Measurements from ENCODE around the gene AOAH. TPM values are rescaled to one million over a fixed set of nuclear protein-coding genes. Genes with fewer than 3 reads are reported as not detected.

The AOAH gene
- total and polyA plus RNA-seq, 2 of the 13 experiments (the other 11 are each of a cell fraction or from before 2014, with no cell fraction given) = not detected

GRCh38 chr7:36594445-36594844 is 129.8 kb downstream of the AOAH start (continued):
- TF ChIP-seq KAT7 (CRISPR knock-in tag; IDR thresholded peaks at IDR 0.05; ENCODE audit: borderline replicate concordance) (no peak), MTERF4 (CRISPR knock-in tag; IDR thresholded peaks at IDR 0.05) (no peak), SOX6 (IDR thresholded peaks at IDR 0.05) (no peak), SOX6 (CRISPR knock-in tag; IDR thresholded peaks at IDR 0.05) (no peak), ZNF576 (CRISPR knock-in tag; IDR thresholded peaks at IDR 0.05) (no peak), GATAD1 (CRISPR knock-in tag; IDR thresholded peaks at IDR 0.05) (no peak)

GRCh38 chr7:36591636-36592035 is 132.7 kb downstream of the AOAH start:
- TF ChIP-seq ZBTB4 (CRISPR knock-in tag; IDR thresholded peaks at IDR 0.05; ENCODE audit: borderline replicate concordance) (no peak), RORA (CRISPR knock-in tag; IDR thresholded peaks at IDR 0.05) (no peak), CENPBD1 (CRISPR knock-in tag; IDR thresholded peaks at IDR 0.05; ENCODE audit: borderline replicate concordance, low read depth) (no peak)
- no peaks in the 10 kb centered on the region for H3K27me3 ChIP-seq (ENCODE audit: control insufficient read depth in 1 of 2, insufficient read depth in 2 of 2, low read length in 2 of 2)
- H3K9me3 ChIP-seq (ENCODE audit: low read length) = no peaks in the 10 kb centered on the region
- H2AFZ ChIP-seq (ENCODE audit: low read length) = no peak overlapping the region
- ChIA-PET POLR2A (no interaction called here), CTCF (ENCODE audit: low intra/inter-chr PET ratio, low total read pairs) (no interaction called here)
- BruUV-seq (replicated peaks) = no TSS peak
- no peaks in the 10 kb centered on the region for H4K20me1 ChIP-seq (ENCODE audit: insufficient read depth, low read length)
- H3K4me2 ChIP-seq (ENCODE audit: low read depth, low read length) = no peak overlapping the region
- no peaks in the 10 kb centered on the region for H3K36me3 ChIP-seq (replicated peaks in 1 of 2; ENCODE audit: control insufficient read depth in 1 of 2, insufficient read depth in 2 of 2, low read length in 2 of 2)
- intact Hi-C loops (cut with micrococcal nuclease; ENCODE audit: unreplicated experiment) (no loop called here), in situ Hi-C loops (cut with HindIII; ENCODE audit: extremely low pct_ligation_motif_present, low pct_unique_long_range_greater_than_20kb) (no loop called here)
- no peak overlapping the region for H3K9ac ChIP-seq (ENCODE audit: insufficient read depth, low read depth, low read length)
- no peaks in the 10 kb centered on the region for H3K4me1 ChIP-seq (ENCODE audit: insufficient read depth, low read length)
- H3K4me3 ChIP-seq (replicated peaks in 1 of 3; ENCODE audit: insufficient read depth in 1 of 3, low read depth in 2 of 3, low read length in 3 of 3) = no peak overlapping the region
- WGBS (ENCODE audit: low lambda C conversion rate) = 24% methylated on average over 3 of the region's 3 CpGs
- FAIRE-seq (no peak), DNase-seq (ENCODE audit: low spot score) (no peak), ATAC-seq (no peak)
- no peaks in the 10 kb centered on the region for H3K79me2 ChIP-seq (ENCODE audit: insufficient read depth, low read length)
- H3K27ac ChIP-seq (ENCODE audit: extremely low read length, insufficient read depth, low read length) = no peak overlapping the region

Measured in HepG2 (cell line).